Lower leg skin (tissue), 4 donors: Measurements from ENCODE around the gene EPHB2. TPM values are rescaled to one million over a fixed set of nuclear protein-coding genes. Genes with fewer than 3 reads are reported as not detected.
"Not testable (repeated sequence)": the region's sequence is repeated elsewhere in the genome, so short reads cannot be mapped to it uniquely, and the experiment has no call there.

Source experiments
- DNase-seq, 2 donors: peaks; one replicate each; pipeline ENCODE4 v3.0.0-alpha.2; 2019; ENCODE audit warnings: low spot score in 2 of 2
- H3K4me3 ChIP-seq: fragments of 200-600 bp; sonication (generic); 2 replicates; pipeline ENCODE4 v1.5.1; 2017; ENCODE audit warnings: mild to moderate bottlenecking, low read depth; ENCODE audit not compliant: poor library complexity, severe bottlenecking
- CTCF ChIP-seq, 3 donors: fragments of 450-650 bp; IDR thresholded peaks; one replicate each; pipeline ENCODE4 v1.5.1; 2016; ENCODE audit warnings: antibody characterized with exemption in 3 of 3, mild to moderate bottlenecking in 3 of 3, moderate library complexity in 2 of 3
- POLR2A ChIP-seq, 2 donors: fragments of 450-650 bp; IDR thresholded peaks; one replicate each; pipeline ENCODE4 v1.6.1; 2016 to 2017; ENCODE audit warnings: antibody characterized with exemption in 2 of 2, mild to moderate bottlenecking in 1 of 2, moderate library complexity in 1 of 2
- WGBS, 2 donors: methylation state at CpG; one replicate each; pipeline ENCODE4 v1.1.5; 2018; 5-methylcytosine and 5-hydroxymethylcytosine counted together
- intact Hi-C: fragments of 100-400 bp; cut with DNase I; formaldehyde crosslinking; loops from one replicate; pipeline ENCODE4 v1.15.0; 2023; ENCODE audit warnings: low total_unique reads
- total RNA-seq, 4 donors: library from RNA; depleted of rRNA; stranded (reverse); fragments of >200 nt; gene quantifications; one replicate each; pipeline ENCODE4 v1.1.0, GENCODE V29; 2016

EPHB2 gene
- total RNA-seq, 4 donors from 2014 or later: 0.57 to 3.1 (median 1.7) TPM

GRCh38 chr1:22935433-22935832, 224.8 kb downstream of the EPHB2 start:
- DNase-seq: peak in 1 of 2 donors; percentile 49
- WGBS, 2 donors: 96 to 98% methylated on average over 3 of the region's 3 CpGs
- no peak overlapping the region for H3K4me3 ChIP-seq
- intact Hi-C loops: no loop called here
- TF ChIP-seq POLR2A (IDR thresholded peaks at IDR 0.05): no peak
- TF ChIP-seq CTCF (IDR thresholded peaks at IDR 0.05): no peak

DNA sequence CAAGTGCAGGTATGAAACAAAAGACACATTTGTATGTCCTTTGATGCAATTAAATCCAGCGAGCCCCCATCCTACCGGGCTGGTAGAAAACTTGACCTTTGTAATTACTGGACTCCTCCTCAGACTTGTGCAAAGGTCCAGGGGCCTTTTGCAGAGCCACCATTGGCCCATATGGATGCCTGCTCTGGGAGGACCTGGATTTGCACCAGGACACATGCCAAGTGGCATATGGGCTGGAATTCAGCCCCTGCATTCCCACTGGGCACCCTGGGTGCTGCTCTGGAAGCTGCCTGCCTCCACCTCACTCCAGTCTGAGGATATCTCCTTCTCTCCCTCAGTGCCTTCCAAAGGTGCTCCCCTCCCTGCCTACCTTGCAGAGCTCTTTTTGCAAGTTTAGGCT, 226.0 kb downstream of the EPHB2 start:
- H3K4me3 ChIP-seq: no peak overlapping the region
- intact Hi-C loops: no loop called here
- DNase-seq: peak in 1 of 2 donors; percentile 58
- TF ChIP-seq CTCF (IDR thresholded peaks at IDR 0.05) (no peak), POLR2A (IDR thresholded peaks at IDR 0.05) (no peak)
- 56 to 93% methylated on average over 2 of the region's 2 CpGs for WGBS, 2 donors

GRCh38 chr1:22941257-22941656, 230.6 kb downstream of the EPHB2 start:
- 71 to 74% methylated on average over 2 of the region's 2 CpGs for WGBS, 2 donors
- TF ChIP-seq CTCF (IDR thresholded peaks at IDR 0.05) (no peak), POLR2A (IDR thresholded peaks at IDR 0.05) (no peak)
- intact Hi-C loops: no loop called here
- DNase-seq: peak in 1 of 2 donors; percentile 17
- H3K4me3 ChIP-seq: no peak overlapping the region

- DNase-seq: peak in 1 of 2 donors; percentile 63
- TF ChIP-seq POLR2A (IDR thresholded peaks at IDR 0.05) (no peak), CTCF (IDR thresholded peaks at IDR 0.05) (no peak)
- 79 to 81% methylated on average over 4 of the region's 4 CpGs for WGBS, 2 donors
- H3K4me3 ChIP-seq: no peak overlapping the region
- intact Hi-C loops: no loop called here
Observed at GRCh38 chr1:22944346-22945055, 233.9 kb downstream of the EPHB2 start.

GRCh38 chr1:22945171-22945570, 234.5 kb downstream of the EPHB2 start:
- H3K4me3 ChIP-seq, intact Hi-C loops: not testable (repeated sequence)
- 95 to 98% methylated on average over 5 of the region's 5 CpGs for WGBS, 2 donors
- DNase-seq: peak in 1 of 2 donors; percentile 52

- no peak for DNase-seq
- intact Hi-C loops: no loop called here
- 40 to 44% methylated on average over 5 of the region's 5 CpGs for WGBS, 2 donors
- TF ChIP-seq POLR2A (IDR thresholded peaks at IDR 0.05): no peak
- no peak for TF ChIP-seq CTCF (IDR thresholded peaks at IDR 0.05)
- H3K4me3 ChIP-seq: no peak overlapping the region
Observed at GRCh38 chr1:22949822-22950331, 239.2 kb downstream of the EPHB2 start.
